Measurements from ENCODE around the gene HOXA2. TPM values are rescaled to one million over a fixed set of nuclear protein-coding genes. Genes with fewer than 3 reads are reported as not detected.

HOXA2 gene
- total RNA-seq, 1 experiment from 2014 or later = 1.2 TPM

DNA sequence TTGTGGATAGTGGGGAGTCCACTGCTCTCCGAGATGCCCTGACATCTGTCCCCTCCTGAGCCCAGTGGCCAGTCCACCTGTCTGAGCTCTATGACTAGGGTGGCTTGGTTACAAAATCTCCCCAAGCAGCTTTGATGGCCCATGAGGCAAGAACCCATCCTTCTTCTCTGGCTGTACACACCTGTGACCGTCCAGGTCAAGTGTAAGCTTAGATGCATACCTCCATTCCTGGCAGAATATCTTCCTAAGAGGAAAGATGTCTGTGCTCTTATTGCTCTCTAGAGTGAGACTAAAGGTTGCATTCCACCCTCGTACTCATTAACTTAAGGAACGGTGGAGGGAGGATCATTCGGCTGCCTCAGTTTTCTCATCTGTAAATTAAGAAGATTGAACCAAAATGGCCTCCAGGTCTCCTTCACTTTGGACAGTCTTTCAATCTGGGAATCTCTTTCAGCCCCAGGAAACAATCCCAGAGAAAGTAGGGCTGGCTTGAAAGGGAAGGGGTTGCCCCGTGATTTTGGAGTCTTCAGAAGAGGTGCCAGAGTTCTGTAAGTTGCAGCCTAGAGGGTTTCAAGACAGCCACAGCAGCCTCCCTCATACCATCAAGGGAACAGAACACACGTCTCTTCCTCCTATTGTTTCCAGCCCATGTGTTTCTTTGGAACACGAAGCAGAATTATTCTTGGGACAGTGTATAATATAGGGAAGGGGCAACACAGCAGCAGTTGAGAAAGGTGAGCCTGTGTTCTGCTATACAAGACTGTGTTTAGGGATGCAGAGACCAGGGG lies 22.6 kb upstream of the HOXA2 start:
- DNase-seq (ENCODE audit: low spot score) = no peak

- no peak for DNase-seq (ENCODE audit: low spot score)
Measured at GRCh38 chr7:27124096-27124901, 21.8 kb upstream of the HOXA2 start.

GRCh38 chr7:27123477-27124053 lies 21.1 kb upstream of the HOXA2 start:
- DNase-seq (ENCODE audit: low spot score) = no peak

GRCh38 chr7:27123007-27123476 lies 20.6 kb upstream of the HOXA2 start:
- no peak for DNase-seq (ENCODE audit: low spot score)

DNA sequence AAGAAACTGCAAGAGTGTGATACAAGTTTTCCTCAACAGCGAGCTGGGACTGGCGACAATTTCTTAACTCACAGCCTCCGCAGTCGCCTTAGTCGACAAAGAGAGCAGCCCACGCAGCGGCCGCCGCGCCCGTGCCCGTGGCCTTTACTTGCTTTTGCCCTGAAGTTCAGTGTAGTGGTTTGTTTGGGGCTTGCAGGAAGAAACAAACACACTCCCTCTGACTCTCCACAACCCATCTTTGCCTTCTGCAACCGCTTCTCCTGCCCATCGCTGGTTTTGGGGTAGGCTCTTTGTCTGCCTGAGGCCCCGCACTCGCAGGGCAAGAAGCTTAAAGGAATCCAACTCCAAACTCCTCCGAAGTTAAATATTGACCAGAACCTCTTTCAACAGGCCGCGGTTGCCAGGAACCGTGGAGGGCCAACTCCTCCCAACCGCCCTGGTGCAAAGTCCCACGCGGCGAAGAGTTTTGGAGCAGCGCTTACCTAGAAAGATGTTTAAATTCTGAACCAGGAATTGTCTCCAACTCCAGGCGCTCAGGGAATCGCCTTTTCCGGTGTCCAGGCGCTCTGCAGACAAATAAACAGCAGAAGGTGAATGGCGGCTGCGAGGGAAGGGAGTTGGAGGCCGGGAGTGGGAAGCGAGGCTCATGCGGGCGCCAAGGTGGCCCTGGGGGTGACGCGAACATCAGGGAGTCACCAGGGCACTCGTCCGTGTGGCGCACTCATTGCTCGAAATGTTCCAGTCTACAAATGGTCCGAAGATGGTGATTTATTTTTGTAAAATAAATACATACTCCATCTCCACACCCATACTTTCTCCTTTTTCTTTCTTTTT lies 19.8 kb upstream of the HOXA2 start:
- DNase-seq (ENCODE audit: low spot score) = no peak

DNA sequence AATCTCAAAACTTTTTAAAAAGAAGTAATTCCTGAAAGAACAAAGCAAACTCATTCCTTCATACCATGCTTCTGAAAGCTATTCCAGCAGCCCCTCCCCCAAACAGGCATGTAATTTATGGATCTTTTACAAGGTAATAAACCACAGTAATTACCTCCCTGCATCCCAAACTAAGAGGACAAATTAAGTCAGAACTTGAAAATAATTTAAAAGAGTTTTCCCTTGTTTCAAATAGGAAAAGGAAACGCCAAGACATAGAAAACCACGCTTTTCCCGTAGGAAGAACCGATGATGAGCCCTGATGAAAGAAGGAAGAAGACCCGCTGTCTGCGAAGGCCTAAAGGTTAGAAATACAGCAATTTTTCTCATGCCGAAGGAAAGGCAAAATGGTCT lies 19.2 kb upstream of the HOXA2 start:
- no peak for DNase-seq (ENCODE audit: low spot score)

- no peak for DNase-seq (ENCODE audit: low spot score)
Measured at GRCh38 chr7:27119412-27119911, 17.0 kb upstream of the HOXA2 start.

GRCh38 chr7:27118580-27118979 lies 16.1 kb upstream of the HOXA2 start:
- no peak for DNase-seq (ENCODE audit: low spot score)

DNA sequence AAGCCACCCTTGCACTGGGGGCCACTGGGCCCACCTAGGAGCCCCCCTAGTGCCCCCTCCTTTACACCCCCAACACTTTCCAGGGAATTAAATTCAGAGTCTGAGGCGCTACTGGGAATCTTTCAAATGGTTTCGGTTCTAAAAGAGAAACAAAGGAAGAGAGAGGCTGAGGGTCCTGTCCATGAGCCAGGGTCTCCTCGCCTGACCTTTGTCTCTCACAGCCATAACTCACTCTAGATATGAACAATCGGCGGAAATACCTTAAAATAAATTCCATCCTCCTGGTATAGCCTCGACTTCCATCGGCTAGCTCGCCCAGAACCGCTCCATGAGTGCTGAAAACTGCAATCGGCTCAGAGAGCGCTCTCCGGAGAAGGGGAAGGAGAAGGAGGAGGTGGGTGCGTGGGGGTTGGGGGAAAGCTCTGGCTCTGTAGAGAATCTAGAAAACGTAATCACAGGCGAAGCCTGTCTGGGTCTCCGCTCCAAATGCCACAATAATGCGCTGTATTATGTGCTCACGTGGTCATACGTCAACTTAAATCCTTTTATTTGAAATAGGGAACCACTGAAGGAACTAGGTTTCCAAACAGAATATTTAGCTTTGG lies 15.5 kb upstream of the HOXA2 start:
- DNase-seq (ENCODE audit: low spot score) = no peak

DNA sequence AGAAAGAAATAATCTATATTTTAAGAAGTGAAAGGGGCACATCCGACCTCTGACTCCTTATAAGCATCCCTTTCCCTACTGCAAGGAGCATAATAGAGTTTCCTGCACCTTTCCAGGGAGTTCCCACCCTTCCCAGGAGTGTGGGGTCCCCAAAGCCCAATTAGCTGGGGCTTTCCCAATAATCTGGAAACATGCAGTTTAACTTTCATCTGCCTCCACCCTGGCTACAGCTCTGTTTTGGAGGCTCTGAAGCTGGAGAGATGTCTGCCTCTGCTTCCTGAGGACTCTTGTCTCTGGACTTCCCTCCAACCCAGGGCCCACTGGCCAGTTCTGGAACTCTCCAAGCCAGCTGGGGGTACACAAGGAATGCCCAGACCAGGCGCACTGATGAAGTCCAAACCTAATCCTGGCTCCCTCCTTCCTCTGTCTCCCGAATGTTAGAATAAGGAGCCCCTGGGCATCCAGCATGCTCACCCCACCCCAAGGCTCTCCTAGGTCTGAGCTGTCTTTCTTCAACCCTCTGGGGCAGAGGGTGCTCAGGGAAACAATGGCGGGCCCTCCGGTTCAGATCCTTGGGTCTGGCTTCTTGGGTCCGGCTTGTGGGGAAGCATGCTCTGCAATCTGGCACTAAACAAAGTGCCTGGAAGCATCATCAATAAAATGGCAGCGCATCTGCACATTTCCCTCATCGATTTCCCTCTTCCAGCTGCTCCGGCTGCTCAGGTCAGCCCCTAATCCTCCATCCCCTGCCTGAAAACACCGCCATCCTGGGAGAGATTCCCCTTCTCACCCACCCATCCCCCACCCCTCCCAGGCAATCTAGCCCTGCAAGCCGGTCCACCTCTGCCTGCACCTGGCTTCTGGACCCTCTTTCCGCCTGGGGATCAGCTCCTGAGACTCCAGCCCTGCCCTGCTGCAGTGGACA lies 14.7 kb upstream of the HOXA2 start:
- no peak for DNase-seq (ENCODE audit: low spot score)

DNA sequence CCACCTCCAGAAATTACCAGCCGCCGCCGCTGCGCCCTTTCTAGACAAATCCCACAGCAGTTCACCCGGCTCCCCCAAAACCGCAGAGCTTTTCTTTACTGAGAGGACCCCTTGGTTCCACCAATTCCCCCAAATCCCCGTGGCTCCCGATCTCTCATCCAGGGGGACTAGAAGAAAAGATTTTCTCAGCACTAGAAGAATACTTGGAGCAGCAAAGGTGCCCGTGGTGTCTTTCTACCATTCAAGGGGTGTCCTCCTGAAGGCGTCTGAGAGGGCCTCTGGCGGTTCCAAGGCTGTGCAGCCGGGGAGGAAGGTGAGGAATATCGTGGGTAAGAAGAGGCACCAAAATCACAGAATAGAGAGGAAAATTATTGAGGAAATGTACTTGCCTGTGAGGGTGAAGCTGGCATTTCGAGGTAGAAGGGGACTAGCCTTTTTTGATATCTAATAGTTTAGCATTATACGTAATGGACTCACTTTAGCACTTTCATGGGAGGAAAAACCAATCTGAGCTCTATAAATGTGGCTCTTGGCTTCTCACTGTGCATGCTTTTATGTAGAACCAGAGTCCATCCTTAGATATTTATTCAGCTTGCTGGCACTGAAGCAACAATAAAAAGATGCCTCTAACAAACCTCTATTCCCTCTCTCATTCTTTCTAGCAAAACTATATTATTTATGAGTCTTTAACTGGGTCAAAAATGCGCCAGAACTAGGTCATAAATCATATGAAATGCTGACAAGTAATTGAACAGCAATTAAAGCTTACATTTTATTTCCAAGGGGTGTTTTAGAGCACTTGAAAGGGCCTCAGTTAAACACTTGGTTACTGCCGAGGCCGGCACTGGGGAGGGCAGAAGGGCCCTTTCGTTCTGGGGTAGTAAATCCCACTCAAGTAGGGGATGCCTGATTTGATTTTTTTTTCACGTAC lies 13.8 kb upstream of the HOXA2 start:
- DNase-seq (ENCODE audit: low spot score) = no peak

- DNase-seq (ENCODE audit: low spot score) = peak; percentile 97
Measured at GRCh38 chr7:27115221-27116026, 12.9 kb upstream of the HOXA2 start.

- DNase-seq (ENCODE audit: low spot score) = no peak
Measured at GRCh38 chr7:27114881-27115220, 12.4 kb upstream of the HOXA2 start.

- DNase-seq (ENCODE audit: low spot score) = peak; percentile 81
Measured at GRCh38 chr7:27113991-27114769, 11.7 kb upstream of the HOXA2 start.

DNA sequence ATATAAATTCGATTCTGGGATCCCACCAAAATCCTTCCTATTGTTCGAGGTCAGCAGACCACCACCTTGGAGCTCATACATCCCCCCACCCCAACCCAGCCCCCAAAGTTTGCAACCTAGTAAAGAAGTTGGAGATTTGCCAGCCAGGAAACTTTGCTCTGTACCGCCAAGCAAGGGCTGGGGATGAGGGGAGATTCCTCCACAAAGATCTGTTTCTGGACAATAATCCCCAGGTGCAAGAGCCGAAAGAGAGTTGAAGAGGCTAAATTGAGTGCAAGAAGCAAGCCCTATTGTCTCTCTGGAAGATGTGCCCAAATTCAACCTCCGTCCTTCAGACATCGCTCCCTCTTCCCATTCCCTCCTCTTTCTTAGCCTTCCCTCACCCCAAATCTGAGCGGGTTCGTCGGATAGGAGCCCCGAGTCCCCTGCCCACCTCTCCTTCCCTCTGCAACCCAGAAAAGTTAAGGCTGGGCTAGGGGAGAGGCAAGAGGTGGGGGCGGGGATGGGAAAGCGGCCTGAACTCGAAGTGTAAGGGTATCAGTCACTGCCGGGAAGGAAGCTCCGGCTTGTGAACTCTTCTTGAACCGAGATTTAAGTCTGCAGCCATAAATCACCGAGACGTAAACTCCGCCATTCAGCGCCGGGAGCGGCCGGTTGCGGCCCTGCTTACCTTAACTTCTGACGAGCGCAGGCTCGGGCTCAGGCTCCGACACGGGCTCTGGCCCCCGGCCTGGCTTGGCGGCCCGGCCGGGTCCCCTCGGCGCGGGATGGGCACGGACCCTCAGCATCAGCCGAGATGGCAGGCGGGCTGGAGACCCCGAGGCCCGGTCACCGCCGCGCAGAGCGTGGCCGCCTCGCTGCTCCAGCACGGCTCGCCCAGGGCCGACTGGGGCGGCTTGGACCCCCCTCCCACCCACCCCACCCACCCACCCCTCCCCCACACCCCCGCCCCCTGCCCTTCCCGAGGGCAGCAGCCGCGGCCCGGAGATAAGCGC lies 10.8 kb upstream of the HOXA2 start:
- peak; percentile 94 for DNase-seq (ENCODE audit: low spot score)

DNA sequence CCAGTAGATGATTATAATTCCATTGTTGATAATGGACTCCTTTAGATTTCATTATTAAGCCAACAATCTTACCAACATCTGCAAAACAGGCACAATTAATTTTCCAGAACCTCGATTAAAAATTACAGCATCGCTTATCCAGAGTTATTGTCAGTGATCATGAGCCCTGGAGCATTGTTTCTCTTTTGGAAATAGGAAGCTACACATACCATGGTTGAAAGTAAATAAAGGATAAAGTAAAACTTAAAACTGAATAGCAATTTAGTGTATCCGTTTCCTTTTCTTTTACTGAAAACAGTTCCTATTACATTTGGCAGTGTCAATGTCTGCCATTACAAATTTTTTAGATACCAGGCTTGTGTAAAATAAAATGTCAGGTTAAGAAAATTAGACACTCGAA lies 9.9 kb upstream of the HOXA2 start:
- no peak for DNase-seq (ENCODE audit: low spot score)
